ENCODE measurements around the gene LGI4. TPM values are rescaled to one million over a fixed set of nuclear protein-coding genes. Genes with fewer than 3 reads are reported as not detected.

LGI4 gene
- total RNA-seq, 1 experiment from 2014 or later, result 3.2 TPM

DNA sequence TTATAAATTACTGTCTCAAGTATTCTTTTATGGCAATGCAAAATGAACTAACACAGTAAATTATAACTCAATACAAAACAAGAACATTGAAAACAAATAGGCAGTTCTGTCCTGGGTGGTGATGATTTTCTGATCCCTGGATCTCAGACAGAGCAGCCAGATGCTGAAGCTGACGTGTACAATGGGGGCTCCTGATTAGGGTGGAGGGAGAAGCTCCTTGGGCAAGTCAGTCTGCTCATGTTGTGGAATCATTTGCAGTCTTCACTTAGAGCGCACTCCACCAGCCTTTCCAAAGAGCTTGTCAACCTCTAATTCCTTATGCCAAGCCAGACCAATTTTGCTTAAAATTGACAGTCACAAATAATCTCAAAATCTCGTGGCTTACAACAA lies 41.3 kb upstream of the LGI4 start:
- H3K9me3 Mint-ChIP-seq, result peaks cover 8 to 15% of the 10 kb centered on the region in 2 experiments; a peak in 4 of 5 replicates
- Histone ChIP-seq H3K79me2 (ENCODE audit: insufficient read depth, low read length) (no peaks in the 10 kb centered on the region), H3K56ac (ENCODE audit: insufficient read length, low read depth, low read length) (no peak overlapping the region), H3K27me3 (ENCODE audit: insufficient read depth, low read length) (no peaks in the 10 kb centered on the region; the same call in 1 of the 2 replicates), H3K23ac (ENCODE audit: insufficient read length, low read depth, low read length) (no peak overlapping the region), H2AK5ac (ENCODE audit: insufficient read length, low read length) (no peak overlapping the region), H3K14ac (ENCODE audit: insufficient read depth, low read length) (no peak overlapping the region), H4K20me1 (ENCODE audit: control insufficient read depth, insufficient read depth, insufficient read length) (no peaks in the 10 kb centered on the region), H3K79me1 (ENCODE audit: insufficient read depth, low read depth, low read length, poor library complexity, severe bottlenecking) (no peaks in the 10 kb centered on the region), H3K23me2 (ENCODE audit: insufficient read length, low read depth, low read length, poor library complexity, severe bottlenecking) (no peaks in the 10 kb centered on the region), H4K8ac (replicated peaks; ENCODE audit: insufficient read length, low read depth, low read length) (no peak overlapping the region), H4K5ac (ENCODE audit: insufficient read length, low read depth, low read length) (no peak overlapping the region), H3K27ac (ENCODE audit: insufficient read length, low read depth, low read length) (no peak overlapping the region), H3K4me1 (ENCODE audit: insufficient read depth, low read length) (no peaks in the 10 kb centered on the region), H2BK5ac (ENCODE audit: insufficient read length, low read length) (no peak overlapping the region), H2AFZ (ENCODE audit: low read length) (no peak overlapping the region), H2BK20ac (ENCODE audit: low read depth, low read length, poor library complexity, severe bottlenecking) (no peak overlapping the region), H2BK120ac (ENCODE audit: low read depth, low read length, poor library complexity, severe bottlenecking) (no peak overlapping the region), H3K9me3 (ENCODE audit: control insufficient read depth, low read depth, low read length) (no peaks in the 10 kb centered on the region), H3K9ac (ENCODE audit: extremely low read depth, insufficient read length, low read length) (no peak overlapping the region), H3K4ac (ENCODE audit: low read depth, low read length) (no peak overlapping the region), H3K18ac (ENCODE audit: insufficient read length, low read depth, low read length) (no peak overlapping the region), H3K4me2 (ENCODE audit: insufficient read depth, insufficient read length, low read length) (no peak overlapping the region), H2BK15ac (ENCODE audit: low read depth, low read length) (no peak overlapping the region), H4K91ac (ENCODE audit: insufficient read length, low read depth, low read length) (no peak overlapping the region), H2BK12ac (ENCODE audit: insufficient read length, low read depth, low read length) (no peak overlapping the region), H3T11ph (ENCODE audit: low read length) (no peak overlapping the region)
- peaks cover 5 to 6% of the 10 kb centered on the region in 2 experiments for H3K4me1 Mint-ChIP-seq
- H3K27me3 Mint-ChIP-seq (ENCODE audit: low read depth), result peaks cover 5% of the 10 kb centered on the region; the same call in 1 of the 2 replicates
- H3K4me3 Mint-ChIP-seq, result no peak overlapping the region
- DNase-seq, result peak; percentile 12
- no peak overlapping the region; a peak in 1 of 7 replicates for H3K27ac Mint-ChIP-seq
- peaks cover 12 to 21% (median 20%) of the 10 kb centered on the region in 3 experiments; a peak in 6 of 7 replicates for H3K36me3 Mint-ChIP-seq (ENCODE audit: insufficient read depth in 1 of 3, low read depth in 3 of 3)
- no CpG with 5 or more reads among the region's 3 CpGs for WGBS (ENCODE audit: extremely low coverage, insufficient read length, low lambda C conversion rate)
- TF ChIP-seq, protein P1, sequence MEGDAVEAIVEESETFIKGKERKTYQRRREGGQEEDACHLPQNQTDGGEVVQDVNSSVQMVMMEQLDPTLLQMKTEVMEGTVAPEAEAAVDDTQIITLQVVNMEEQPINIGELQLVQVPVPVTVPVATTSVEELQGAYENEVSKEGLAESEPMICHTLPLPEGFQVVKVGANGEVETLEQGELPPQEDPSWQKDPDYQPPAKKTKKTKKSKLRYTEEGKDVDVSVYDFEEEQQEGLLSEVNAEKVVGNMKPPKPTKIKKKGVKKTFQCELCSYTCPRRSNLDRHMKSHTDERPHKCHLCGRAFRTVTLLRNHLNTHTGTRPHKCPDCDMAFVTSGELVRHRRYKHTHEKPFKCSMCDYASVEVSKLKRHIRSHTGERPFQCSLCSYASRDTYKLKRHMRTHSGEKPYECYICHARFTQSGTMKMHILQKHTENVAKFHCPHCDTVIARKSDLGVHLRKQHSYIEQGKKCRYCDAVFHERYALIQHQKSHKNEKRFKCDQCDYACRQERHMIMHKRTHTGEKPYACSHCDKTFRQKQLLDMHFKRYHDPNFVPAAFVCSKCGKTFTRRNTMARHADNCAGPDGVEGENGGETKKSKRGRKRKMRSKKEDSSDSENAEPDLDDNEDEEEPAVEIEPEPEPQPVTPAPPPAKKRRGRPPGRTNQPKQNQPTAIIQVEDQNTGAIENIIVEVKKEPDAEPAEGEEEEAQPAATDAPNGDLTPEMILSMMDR (conservative IDR thresholded peaks at IDR 0.05), result no peak
